ENCODE data around the gene SEMA3G.
A peak's percentile ranks its signal among the peaks of the same experiment; 100 is the strongest.

The SEMA3G gene

DNA sequence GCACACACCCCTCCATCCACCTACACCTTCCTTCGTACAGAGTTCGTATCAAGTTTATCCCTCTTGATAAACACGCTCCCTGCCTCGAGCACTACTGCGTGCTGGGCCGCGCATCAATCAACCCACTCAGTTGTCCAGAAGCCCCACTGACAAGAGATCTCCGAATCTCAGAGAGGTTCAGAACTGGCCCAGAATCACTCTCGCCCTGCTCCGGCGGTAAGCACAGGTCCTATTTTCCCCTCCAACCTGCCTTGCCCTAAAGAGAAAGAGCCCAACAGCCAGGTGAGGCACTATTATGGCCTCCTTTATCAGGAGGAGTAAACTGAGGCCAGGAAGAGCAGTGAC, 10.0 kb upstream of the SEMA3G start:
- no peaks in the 10 kb centered on the region for H3K9me3 ChIP-seq (ENCODE audit: control insufficient read depth, low read length)
- H3K36me3 ChIP-seq (ENCODE audit: control insufficient read depth, insufficient read depth, low read length): no peaks in the 10 kb centered on the region
- TF ChIP-seq, protein P1, sequence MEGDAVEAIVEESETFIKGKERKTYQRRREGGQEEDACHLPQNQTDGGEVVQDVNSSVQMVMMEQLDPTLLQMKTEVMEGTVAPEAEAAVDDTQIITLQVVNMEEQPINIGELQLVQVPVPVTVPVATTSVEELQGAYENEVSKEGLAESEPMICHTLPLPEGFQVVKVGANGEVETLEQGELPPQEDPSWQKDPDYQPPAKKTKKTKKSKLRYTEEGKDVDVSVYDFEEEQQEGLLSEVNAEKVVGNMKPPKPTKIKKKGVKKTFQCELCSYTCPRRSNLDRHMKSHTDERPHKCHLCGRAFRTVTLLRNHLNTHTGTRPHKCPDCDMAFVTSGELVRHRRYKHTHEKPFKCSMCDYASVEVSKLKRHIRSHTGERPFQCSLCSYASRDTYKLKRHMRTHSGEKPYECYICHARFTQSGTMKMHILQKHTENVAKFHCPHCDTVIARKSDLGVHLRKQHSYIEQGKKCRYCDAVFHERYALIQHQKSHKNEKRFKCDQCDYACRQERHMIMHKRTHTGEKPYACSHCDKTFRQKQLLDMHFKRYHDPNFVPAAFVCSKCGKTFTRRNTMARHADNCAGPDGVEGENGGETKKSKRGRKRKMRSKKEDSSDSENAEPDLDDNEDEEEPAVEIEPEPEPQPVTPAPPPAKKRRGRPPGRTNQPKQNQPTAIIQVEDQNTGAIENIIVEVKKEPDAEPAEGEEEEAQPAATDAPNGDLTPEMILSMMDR (IDR thresholded peaks at IDR 0.05): no peak
- peaks cover 3% of the 10 kb centered on the region for H3K79me2 ChIP-seq
- H3K4me2 ChIP-seq (ENCODE audit: low read length): peak overlapping the region; percentile 99
- H3K27ac ChIP-seq: peak overlapping the region; percentile 81
- no peaks in the 10 kb centered on the region for H3K27me3 ChIP-seq (ENCODE audit: control insufficient read depth, insufficient read depth, low read length)
- H3K9ac ChIP-seq: peak overlapping the region; percentile 10
- H3K4me1 ChIP-seq: peaks cover 21% of the 10 kb centered on the region
- H3K4me3 ChIP-seq (ENCODE audit: low read depth, low read length): peak overlapping the region; percentile 68
- peak overlapping the region; percentile 80 for H2AFZ ChIP-seq

DNA sequence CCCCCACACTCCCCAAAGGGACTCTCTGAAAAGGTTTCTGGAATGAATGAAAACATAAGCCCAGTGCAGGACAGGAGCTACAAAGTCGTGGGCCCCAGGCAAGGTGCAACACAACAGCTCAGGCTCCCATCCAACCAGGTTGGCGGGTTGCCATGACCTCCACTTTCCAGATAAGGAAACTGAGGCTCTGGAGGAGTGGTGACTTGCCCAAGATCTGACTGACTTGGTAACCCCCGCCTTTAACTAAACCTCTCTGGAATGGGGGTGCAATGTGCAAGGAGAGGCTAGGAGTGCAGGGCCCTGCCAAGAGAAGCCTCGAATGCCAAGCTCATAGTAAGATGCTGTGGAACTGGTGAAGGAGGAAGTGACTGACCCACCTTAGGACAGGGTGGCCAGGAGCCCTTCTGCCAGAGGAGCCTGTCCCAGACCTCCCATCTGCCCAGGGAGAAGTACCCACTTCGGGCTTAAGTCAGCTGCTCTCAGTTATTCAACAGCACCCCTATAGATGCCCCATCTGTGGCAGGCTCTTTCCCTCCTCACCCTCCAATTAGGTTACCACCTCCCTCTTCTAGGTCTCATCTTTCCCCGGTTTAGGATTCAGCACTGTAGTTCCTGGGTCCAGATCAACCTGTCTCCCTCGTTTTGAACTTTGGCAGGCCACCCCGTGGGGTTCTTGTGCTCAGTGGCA, 9.5 kb upstream of the SEMA3G start:
- Histone ChIP-seq H3K9me3 (ENCODE audit: control insufficient read depth, low read length) (no peaks in the 10 kb centered on the region), H3K79me2 (peaks cover 3% of the 10 kb centered on the region), H3K4me2 (ENCODE audit: low read length) (peak overlapping the region; percentile 99), H3K27ac (peak overlapping the region; percentile 81), H3K4me1 (peaks cover 25% of the 10 kb centered on the region), H3K9ac (no peak overlapping the region), H2AFZ (peak overlapping the region; percentile 80), H3K36me3 (ENCODE audit: control insufficient read depth, insufficient read depth, low read length) (no peaks in the 10 kb centered on the region), H3K4me3 (ENCODE audit: low read depth, low read length) (peak overlapping the region; percentile 68), H3K27me3 (ENCODE audit: control insufficient read depth, insufficient read depth, low read length) (no peaks in the 10 kb centered on the region)
- TF ChIP-seq, protein P1 (IDR thresholded peaks at IDR 0.05): no peak

DNA sequence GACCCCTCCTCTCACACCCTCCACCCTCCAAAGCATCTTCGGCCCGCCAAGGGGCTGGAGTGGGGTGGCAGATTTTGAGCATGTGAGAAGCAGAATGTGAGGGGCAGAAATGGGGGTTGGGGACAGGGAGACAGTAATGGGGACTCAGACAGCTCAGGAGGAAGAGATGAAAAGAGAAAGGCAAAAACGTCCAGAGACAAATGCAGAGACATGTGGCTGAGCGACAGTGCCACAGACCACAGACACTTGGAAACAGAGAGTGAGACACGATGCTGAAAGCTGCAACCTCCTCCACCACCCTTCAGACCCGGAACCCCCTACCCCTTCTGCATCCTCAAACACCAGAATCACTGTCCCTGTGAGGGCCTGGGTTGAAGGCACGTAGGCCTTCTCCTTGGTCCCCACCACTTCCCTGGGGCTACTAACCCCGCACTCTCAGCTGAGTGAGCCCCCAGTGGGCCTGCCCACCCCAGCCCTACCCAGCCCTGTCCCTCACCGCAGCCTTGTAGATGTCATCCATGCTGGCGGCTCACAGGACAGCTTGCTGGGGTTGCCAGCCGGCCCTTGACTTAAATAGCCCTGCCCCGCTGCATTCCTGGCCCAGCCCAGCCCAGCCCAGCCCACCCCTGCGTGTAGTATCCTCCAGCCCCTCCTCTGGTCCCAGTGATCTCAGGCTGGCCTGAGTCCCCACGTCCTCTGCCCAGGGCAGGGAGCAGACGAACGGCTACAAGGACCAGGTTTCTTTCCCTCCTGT, 8.8 kb upstream of the SEMA3G start, which contains the start of gene TNNC1:
TSS of gene TNNC1 (minus strand) at position 546 of the 754 bp plus-strand sequence. CDS start at position 520, 26 bp downstream.
- TF ChIP-seq, protein P1 (IDR thresholded peaks at IDR 0.05): no peak
- H3K27ac ChIP-seq: peak within 1 kb of the TSS; percentile 81
- H3K36me3 ChIP-seq (ENCODE audit: control insufficient read depth, insufficient read depth, low read length): no peaks in the 10 kb centered on the region
- H3K4me1 ChIP-seq: peaks cover 25% of the 10 kb centered on the region
- peak within 1 kb of the TSS; percentile 68 for H3K4me3 ChIP-seq (ENCODE audit: low read depth, low read length)
- H3K4me2 ChIP-seq (ENCODE audit: low read length): peak within 1 kb of the TSS; percentile 99
- H3K9ac ChIP-seq: no peak within 1 kb of the TSS
- H3K79me2 ChIP-seq: peaks cover 3% of the 10 kb centered on the region
- no peaks in the 10 kb centered on the region for H3K27me3 ChIP-seq (ENCODE audit: control insufficient read depth, insufficient read depth, low read length)
- H2AFZ ChIP-seq: peak within 1 kb of the TSS; percentile 80
- no peaks in the 10 kb centered on the region for H3K9me3 ChIP-seq (ENCODE audit: control insufficient read depth, low read length)

DNA sequence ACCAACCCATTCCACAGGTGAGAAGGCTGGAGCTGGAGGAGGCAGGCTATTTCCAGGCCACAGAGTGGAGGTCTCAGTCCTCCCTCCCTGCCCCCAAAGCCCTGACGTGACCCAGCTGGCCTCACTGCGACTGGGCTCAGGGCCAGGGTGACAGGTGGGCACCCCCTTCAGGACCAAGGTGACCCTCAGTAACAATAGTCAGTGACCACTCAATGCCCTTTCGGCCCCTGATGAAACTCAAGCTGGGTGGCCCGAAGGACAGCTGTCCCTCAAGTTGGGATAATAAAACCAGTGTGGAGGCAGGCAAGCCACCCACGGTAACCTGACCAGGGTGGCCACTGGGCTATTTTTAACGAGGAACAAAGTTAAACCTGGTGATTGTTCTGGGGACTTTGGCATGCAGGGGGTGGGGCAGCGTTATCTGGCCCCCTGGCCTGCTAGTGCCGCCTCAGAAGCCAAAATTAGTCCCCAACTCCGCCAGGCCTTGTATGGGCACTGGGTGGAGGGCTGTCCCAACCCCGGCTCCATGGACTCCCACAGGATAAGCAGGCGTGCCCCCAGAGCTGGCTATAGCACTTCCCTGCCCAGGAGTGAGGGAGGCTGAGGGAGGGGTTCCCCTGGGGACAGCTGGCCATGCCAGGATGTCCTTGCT, 7.8 kb upstream of the SEMA3G start:
- Histone ChIP-seq H3K36me3 (ENCODE audit: control insufficient read depth, insufficient read depth, low read length) (no peaks in the 10 kb centered on the region), H3K79me2 (peaks cover 3% of the 10 kb centered on the region), H3K4me2 (ENCODE audit: low read length) (no peak overlapping the region), H3K9ac (no peak overlapping the region), H3K4me1 (peaks cover 25% of the 10 kb centered on the region), H3K4me3 (ENCODE audit: low read depth, low read length) (no peak overlapping the region), H3K9me3 (ENCODE audit: control insufficient read depth, low read length) (no peaks in the 10 kb centered on the region), H2AFZ (no peak overlapping the region), H3K27me3 (ENCODE audit: control insufficient read depth, insufficient read depth, low read length) (no peaks in the 10 kb centered on the region), H3K27ac (no peak overlapping the region)
- TF ChIP-seq, protein P1 (IDR thresholded peaks at IDR 0.05): no peak
